ENCODE measurements around the gene PASD1.
"Not testable (repeated sequence)": the region's sequence is repeated elsewhere in the genome, so short reads cannot be mapped to it uniquely, and the experiment has no call there.

The PASD1 gene

GRCh38 chrX:151564035-151564434 lies 560 bp downstream of the PASD1 start:
- in situ Hi-C loops (cut with MboI; ENCODE audit: low pct_unique_long_range_greater_than_20kb, low sequenced_read_pairs, unreplicated experiment): no loop called here
- no peak for DNase-seq (ENCODE audit: low spot score)
- TF ChIP-seq CTCF (IDR thresholded peaks at IDR 0.05; ENCODE audit: extremely low read depth, insufficient read depth, missing control alignments): no peak

- DNase-seq (ENCODE audit: low spot score); in situ Hi-C loops (cut with MboI; ENCODE audit: low pct_unique_long_range_greater_than_20kb, low sequenced_read_pairs, unreplicated experiment): not testable (repeated sequence)
These were observed 3.4 kb downstream of the PASD1 start for GRCh38 chrX:151566872-151567271.

- in situ Hi-C loops (cut with MboI; ENCODE audit: low pct_unique_long_range_greater_than_20kb, low sequenced_read_pairs, unreplicated experiment): no loop called here
- DNase-seq (ENCODE audit: low spot score): no peak
- TF ChIP-seq CTCF (IDR thresholded peaks at IDR 0.05; ENCODE audit: extremely low read depth, insufficient read depth, missing control alignments): no peak
These were observed 7.1 kb downstream of the PASD1 start for GRCh38 chrX:151570561-151570960.

GRCh38 chrX:151593384-151593783 lies 29.9 kb downstream of the PASD1 start:
- DNase-seq (ENCODE audit: low spot score); in situ Hi-C loops (cut with MboI; ENCODE audit: low pct_unique_long_range_greater_than_20kb, low sequenced_read_pairs, unreplicated experiment): not testable (repeated sequence)

- DNase-seq (ENCODE audit: low spot score): no peak
- no peak for TF ChIP-seq CTCF (IDR thresholded peaks at IDR 0.05; ENCODE audit: extremely low read depth, insufficient read depth, missing control alignments)
- in situ Hi-C loops (cut with MboI; ENCODE audit: low pct_unique_long_range_greater_than_20kb, low sequenced_read_pairs, unreplicated experiment): no loop called here
These were observed 32.8 kb downstream of the PASD1 start for GRCh38 chrX:151596282-151596681.

- no peak for DNase-seq (ENCODE audit: low spot score)
- TF ChIP-seq CTCF (IDR thresholded peaks at IDR 0.05; ENCODE audit: extremely low read depth, insufficient read depth, missing control alignments): no peak
- in situ Hi-C loops (cut with MboI; ENCODE audit: low pct_unique_long_range_greater_than_20kb, low sequenced_read_pairs, unreplicated experiment): no loop called here
These were observed 41.5 kb downstream of the PASD1 start for GRCh38 chrX:151604931-151605330.

GRCh38 chrX:151609222-151609621 lies 45.7 kb downstream of the PASD1 start:
- no peak for DNase-seq (ENCODE audit: low spot score)

More at GRCh38 chrX:151609222-151609621, 45.7 kb downstream of the PASD1 start:
- in situ Hi-C loops (cut with MboI; ENCODE audit: low pct_unique_long_range_greater_than_20kb, low sequenced_read_pairs, unreplicated experiment): no loop called here
- no peak for TF ChIP-seq CTCF (IDR thresholded peaks at IDR 0.05; ENCODE audit: extremely low read depth, insufficient read depth, missing control alignments)

All from GM13977 (cell line).